ENCODE data around the gene TRIO.

TRIO gene

GRCh38 chr5:14301186-14301585, 158.0 kb downstream of the TRIO start:
- Mint-ChIP-seq H3K4me1 (ENCODE audit: low read depth) (no peaks in the 10 kb centered on the region), H3K27ac (no peak overlapping the region), H3K9me3 (no peaks in the 10 kb centered on the region), H3K4me3 (no peak overlapping the region), H3K27me3 (ENCODE audit: low read depth) (no peaks in the 10 kb centered on the region), H3K36me3 (ENCODE audit: low read depth) (no peaks in the 10 kb centered on the region)
- no peak for DNase-seq (ENCODE audit: low spot score)

- H3K27me3 Mint-ChIP-seq (ENCODE audit: low read depth): no peaks in the 10 kb centered on the region
- no peak overlapping the region for H3K27ac Mint-ChIP-seq
- no peaks in the 10 kb centered on the region for H3K9me3 Mint-ChIP-seq
- no peaks in the 10 kb centered on the region for H3K4me1 Mint-ChIP-seq (ENCODE audit: low read depth)
- H3K36me3 Mint-ChIP-seq (ENCODE audit: low read depth): no peaks in the 10 kb centered on the region
- H3K4me3 Mint-ChIP-seq: no peak overlapping the region
- DNase-seq (ENCODE audit: low spot score): no peak
Observed at GRCh38 chr5:14302330-14302729, 159.2 kb downstream of the TRIO start.

DNA sequence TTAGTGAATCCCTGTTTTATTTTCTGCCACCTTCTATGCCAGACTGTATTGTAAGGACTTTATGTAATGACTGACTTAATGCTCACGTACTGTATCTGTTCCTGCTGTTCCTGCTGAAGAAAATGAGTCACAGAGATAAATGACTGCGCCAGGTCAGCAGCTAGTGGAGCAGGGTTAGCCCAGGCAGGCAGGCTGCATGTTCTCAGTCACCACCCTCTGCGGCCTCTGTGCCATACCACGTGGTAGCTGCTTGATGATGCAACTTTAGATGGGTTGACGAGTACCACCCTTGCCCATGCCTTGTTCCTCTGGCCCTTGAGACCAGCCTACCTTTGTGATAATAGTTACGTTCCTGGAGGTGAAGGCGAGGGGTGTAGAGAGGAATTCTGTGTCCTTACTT, 161.9 kb downstream of the TRIO start:
- Mint-ChIP-seq H3K4me3 (no peak overlapping the region), H3K27me3 (ENCODE audit: low read depth) (no peaks in the 10 kb centered on the region), H3K9me3 (peaks cover 5% of the 10 kb centered on the region), H3K36me3 (ENCODE audit: low read depth) (no peaks in the 10 kb centered on the region), H3K27ac (no peak overlapping the region), H3K4me1 (ENCODE audit: low read depth) (no peaks in the 10 kb centered on the region)
- DNase-seq (ENCODE audit: low spot score): no peak

DNA sequence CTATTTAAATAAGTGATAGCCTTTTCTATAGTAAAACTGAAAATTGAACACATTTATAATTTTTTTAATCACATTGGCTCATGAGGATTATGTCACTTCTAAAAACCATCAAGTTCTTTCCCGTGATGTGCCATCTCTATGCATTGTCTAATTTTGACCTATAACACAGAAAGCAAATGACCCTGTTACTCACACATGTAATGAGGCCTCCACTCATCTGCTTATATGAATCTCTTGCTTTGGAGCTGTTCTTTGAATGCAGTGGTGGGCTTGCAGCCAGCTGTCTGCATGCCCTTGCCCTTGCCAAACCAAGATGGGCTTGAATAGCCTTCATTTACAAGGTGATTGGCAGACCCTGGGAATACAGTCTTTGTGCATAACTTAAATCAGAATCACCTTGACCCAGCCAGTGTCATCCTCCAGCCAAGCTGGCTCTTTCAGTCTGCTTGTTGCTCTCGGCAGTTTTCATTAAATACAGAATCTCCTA, 163.2 kb downstream of the TRIO start:
- H3K27ac Mint-ChIP-seq: no peak overlapping the region

GRCh38 chr5:14308384-14309154, 165.4 kb downstream of the TRIO start:
- H3K4me1 Mint-ChIP-seq (ENCODE audit: low read depth): no peaks in the 10 kb centered on the region
- no peaks in the 10 kb centered on the region for H3K27me3 Mint-ChIP-seq (ENCODE audit: low read depth)
- no peak overlapping the region for H3K27ac Mint-ChIP-seq
- DNase-seq (ENCODE audit: low spot score): no peak
- no peak overlapping the region for H3K4me3 Mint-ChIP-seq
- peaks cover 5% of the 10 kb centered on the region for H3K9me3 Mint-ChIP-seq
- H3K36me3 Mint-ChIP-seq (ENCODE audit: low read depth): no peaks in the 10 kb centered on the region

More for the DNA sequence above, 163.2 kb downstream of the TRIO start:
- Mint-ChIP-seq H3K27me3 (ENCODE audit: low read depth) (no peaks in the 10 kb centered on the region), H3K4me1 (ENCODE audit: low read depth) (no peaks in the 10 kb centered on the region), H3K9me3 (peaks cover 5% of the 10 kb centered on the region), H3K36me3 (ENCODE audit: low read depth) (no peaks in the 10 kb centered on the region), H3K4me3 (no peak overlapping the region)
- DNase-seq (ENCODE audit: low spot score): no peak

- DNase-seq (ENCODE audit: low spot score): no peak
- Mint-ChIP-seq H3K4me1 (ENCODE audit: low read depth) (no peaks in the 10 kb centered on the region), H3K27me3 (ENCODE audit: low read depth) (no peaks in the 10 kb centered on the region), H3K27ac (no peak overlapping the region), H3K9me3 (peaks cover 5% of the 10 kb centered on the region), H3K4me3 (no peak overlapping the region), H3K36me3 (ENCODE audit: low read depth) (no peaks in the 10 kb centered on the region)
Observed at GRCh38 chr5:14309199-14309598, 166.1 kb downstream of the TRIO start.

DNA sequence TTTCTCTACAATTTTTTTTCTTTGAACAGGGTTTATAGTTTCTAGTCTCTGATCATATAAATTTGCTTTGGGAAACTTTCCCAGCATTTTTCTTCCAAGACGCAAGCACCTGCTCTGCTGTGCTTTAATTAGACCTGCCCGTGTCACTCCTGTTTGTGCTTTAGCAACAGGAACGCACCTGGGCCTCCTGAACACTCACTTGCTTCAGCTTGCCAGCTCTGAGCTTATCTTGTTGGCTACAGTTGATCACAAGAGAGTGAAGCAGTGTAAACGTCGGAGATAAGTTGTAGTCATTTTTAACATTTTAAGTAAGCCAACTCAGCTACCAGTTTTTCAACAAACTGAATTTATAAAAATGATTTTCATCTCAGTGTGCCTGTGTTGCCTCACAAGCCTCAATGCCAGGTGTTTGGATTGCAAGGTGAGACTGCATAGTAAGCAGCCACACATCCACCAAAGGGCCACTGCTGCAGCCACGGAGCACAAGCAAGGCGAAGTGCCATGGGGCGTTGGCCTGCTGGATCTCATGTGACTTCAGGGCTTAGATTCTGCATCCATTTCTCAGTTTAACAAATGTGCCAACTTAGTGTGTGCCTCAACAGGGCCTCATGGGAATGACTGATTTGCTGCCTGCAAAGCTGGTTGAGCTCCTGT, 166.9 kb downstream of the TRIO start:
- no peak for DNase-seq (ENCODE audit: low spot score)
- Mint-ChIP-seq H3K4me3 (no peak overlapping the region), H3K27ac (no peak overlapping the region), H3K9me3 (peaks cover 5% of the 10 kb centered on the region), H3K4me1 (ENCODE audit: low read depth) (no peaks in the 10 kb centered on the region), H3K27me3 (ENCODE audit: low read depth) (no peaks in the 10 kb centered on the region), H3K36me3 (ENCODE audit: low read depth) (no peaks in the 10 kb centered on the region)

DNA sequence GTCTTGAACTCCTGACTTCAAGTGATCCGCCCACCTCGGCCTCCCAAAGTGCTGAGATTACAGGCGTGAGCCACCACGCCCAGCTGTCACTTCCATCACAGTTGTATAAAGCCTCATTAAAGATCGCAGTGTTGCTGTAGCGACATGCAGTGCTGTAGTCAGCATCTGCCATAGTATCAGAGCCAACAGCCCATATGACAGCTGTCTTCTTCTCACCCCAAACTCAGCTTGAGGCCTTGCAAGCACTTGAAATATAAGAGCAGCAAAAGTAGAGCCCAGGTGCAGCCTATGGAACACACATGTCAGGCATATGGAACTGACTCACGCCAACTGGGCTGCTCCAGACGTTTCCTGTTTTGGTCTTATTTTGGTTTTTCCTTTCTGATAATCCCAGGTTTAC, 167.8 kb downstream of the TRIO start:
- H3K9me3 Mint-ChIP-seq: peaks cover 5% of the 10 kb centered on the region
- H3K4me3 Mint-ChIP-seq: no peak overlapping the region
- H3K36me3 Mint-ChIP-seq (ENCODE audit: low read depth): no peaks in the 10 kb centered on the region
- H3K27me3 Mint-ChIP-seq (ENCODE audit: low read depth): no peaks in the 10 kb centered on the region
- no peak for DNase-seq (ENCODE audit: low spot score)
- H3K27ac Mint-ChIP-seq: no peak overlapping the region
- no peaks in the 10 kb centered on the region for H3K4me1 Mint-ChIP-seq (ENCODE audit: low read depth)

DNA sequence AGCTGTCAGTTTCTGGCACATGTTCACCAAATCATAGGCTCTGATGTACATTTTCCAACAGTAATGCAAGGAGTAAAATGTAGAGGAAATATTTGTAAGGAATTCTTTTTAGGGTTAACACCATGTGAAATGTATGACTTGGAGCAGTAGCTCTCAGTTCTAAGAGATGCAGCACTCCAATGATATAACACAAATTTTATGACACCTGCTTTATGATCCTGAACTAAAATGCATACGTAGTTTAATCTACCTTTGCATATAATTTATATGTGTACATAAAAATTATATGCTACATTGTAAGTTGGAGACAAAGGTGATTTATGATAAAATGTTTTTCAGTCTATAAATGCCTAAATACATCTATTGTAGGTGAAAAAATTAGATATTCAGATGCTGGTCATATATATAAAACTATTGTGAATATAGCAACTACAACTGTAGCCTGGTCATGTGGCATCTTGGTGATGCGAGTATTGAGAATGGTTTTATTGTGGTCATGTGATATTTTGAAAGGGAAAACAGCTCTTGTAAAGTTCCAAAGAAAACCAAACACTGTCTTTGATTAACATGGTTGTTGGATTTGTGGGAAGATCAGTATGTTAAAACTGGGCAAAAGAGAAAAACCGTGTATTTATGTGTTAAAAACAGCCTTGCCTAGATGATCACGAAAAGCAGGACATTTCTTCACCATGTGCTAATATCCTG, 171.0 kb downstream of the TRIO start:
- Mint-ChIP-seq H3K4me3 (no peak overlapping the region), H3K27ac (no peak overlapping the region), H3K4me1 (ENCODE audit: low read depth) (no peaks in the 10 kb centered on the region), H3K9me3 (no peaks in the 10 kb centered on the region), H3K36me3 (ENCODE audit: low read depth) (no peaks in the 10 kb centered on the region), H3K27me3 (ENCODE audit: low read depth) (no peaks in the 10 kb centered on the region)
- DNase-seq (ENCODE audit: low spot score): no peak

DNA sequence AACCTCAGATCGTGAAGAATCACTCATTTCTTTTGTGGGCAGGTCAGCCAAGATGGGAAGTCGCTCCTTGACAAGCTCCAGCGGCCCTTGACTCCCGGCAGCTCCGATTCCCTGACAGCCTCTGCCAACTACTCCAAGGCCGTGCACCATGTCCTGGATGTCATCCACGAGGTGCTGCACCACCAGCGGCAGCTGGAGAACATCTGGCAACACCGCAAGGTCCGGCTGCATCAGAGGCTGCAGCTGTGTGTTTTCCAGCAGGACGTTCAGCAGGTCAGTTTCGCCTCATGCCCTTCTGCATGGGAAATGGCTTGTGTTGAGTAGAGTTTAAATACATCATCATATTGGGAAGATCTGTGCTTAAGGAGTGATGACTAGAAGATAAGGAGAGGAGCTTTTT, 173.3 kb downstream of the TRIO start:
- Mint-ChIP-seq H3K27me3 (ENCODE audit: low read depth) (peaks cover 2% of the 10 kb centered on the region), H3K27ac (no peak overlapping the region), H3K36me3 (ENCODE audit: low read depth) (no peaks in the 10 kb centered on the region), H3K4me3 (no peak overlapping the region), H3K4me1 (ENCODE audit: low read depth) (no peaks in the 10 kb centered on the region), H3K9me3 (no peaks in the 10 kb centered on the region)
- no peak for DNase-seq (ENCODE audit: low spot score)

- Mint-ChIP-seq H3K9me3 (no peaks in the 10 kb centered on the region), H3K27me3 (ENCODE audit: low read depth) (peaks cover 4% of the 10 kb centered on the region), H3K36me3 (ENCODE audit: low read depth) (no peaks in the 10 kb centered on the region), H3K27ac (no peak overlapping the region), H3K4me1 (ENCODE audit: low read depth) (no peaks in the 10 kb centered on the region), H3K4me3 (no peak overlapping the region)
- no peak for DNase-seq (ENCODE audit: low spot score)
Observed at GRCh38 chr5:14319102-14319501, 176.0 kb downstream of the TRIO start.

- Mint-ChIP-seq H3K9me3 (no peaks in the 10 kb centered on the region), H3K36me3 (ENCODE audit: low read depth) (no peaks in the 10 kb centered on the region)
- DNase-seq (ENCODE audit: low spot score): no peak
Observed at GRCh38 chr5:14321936-14322335, 178.8 kb downstream of the TRIO start.

GRCh38 chr5:14322437-14323187, 179.5 kb downstream of the TRIO start:
- no peak overlapping the region for H3K4me3 Mint-ChIP-seq
- H3K36me3 Mint-ChIP-seq (ENCODE audit: low read depth): no peaks in the 10 kb centered on the region
- no peak overlapping the region for H3K27ac Mint-ChIP-seq
- H3K27me3 Mint-ChIP-seq (ENCODE audit: low read depth): peaks cover 4% of the 10 kb centered on the region
- no peak for DNase-seq (ENCODE audit: low spot score)
- no peaks in the 10 kb centered on the region for H3K4me1 Mint-ChIP-seq (ENCODE audit: low read depth)
- H3K9me3 Mint-ChIP-seq: no peaks in the 10 kb centered on the region

More at GRCh38 chr5:14321936-14322335, 178.8 kb downstream of the TRIO start:
- Mint-ChIP-seq H3K27ac (no peak overlapping the region), H3K4me1 (ENCODE audit: low read depth) (no peaks in the 10 kb centered on the region), H3K4me3 (no peak overlapping the region), H3K27me3 (ENCODE audit: low read depth) (peaks cover 4% of the 10 kb centered on the region)

All from T-helper 2 cell treated with Interferon-gamma antibody and Interleukin-4, amounts not matched to agents 5 μg/mL and 100 μg/mL, for 36 hours (primary cell).